Measurements from ENCODE around the gene PFKFB1. TPM values are rescaled to one million over a fixed set of nuclear protein-coding genes. Genes with fewer than 3 reads are reported as not detected.

Gene PFKFB1
- total RNA-seq (2021): 0.31 and 0.55 TPM in 2 replicates
- long read RNA-seq, partial matches to known transcripts: 1 of 5 reads
- long read RNA-seq, other reads (novel, unspliced or antisense): 4 of 5 reads

DNA sequence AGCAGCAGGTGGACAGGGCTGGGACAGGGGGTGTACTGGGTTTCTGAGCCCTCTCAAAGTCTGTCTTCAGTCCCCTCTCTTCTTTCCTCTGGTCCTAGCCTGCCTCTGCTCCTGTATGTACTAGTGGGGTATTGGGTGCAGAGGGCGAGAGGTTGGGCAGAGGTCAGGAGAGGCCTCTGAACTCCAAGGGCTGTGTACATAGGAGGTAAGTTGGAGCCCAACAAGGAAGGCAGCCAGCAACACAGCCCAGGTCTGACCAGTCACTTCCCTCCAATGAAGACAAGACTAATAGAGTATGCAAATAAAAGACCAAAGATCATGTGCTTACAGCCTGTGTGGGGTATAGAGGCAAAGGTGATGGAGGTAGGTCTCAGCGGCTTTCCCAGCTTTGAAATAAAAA, at the start of gene PFKFB1:
PFKFB1 (minus strand) TSS at position 90 of the 400 bp plus-strand sequence. CDS start 181 bp downstream, outside the sequence.
- Histone ChIP-seq H3K79me1 (ENCODE audit: insufficient read depth, low read depth, low read length, poor library complexity, severe bottlenecking) (no peaks in the 10 kb centered on the region), H2AFZ (ENCODE audit: low read length) (no peak within 1 kb of the TSS), H3K18ac (ENCODE audit: insufficient read length, low read depth, low read length) (no peak within 1 kb of the TSS), H3K4ac (ENCODE audit: low read depth, low read length) (no peak within 1 kb of the TSS), H3T11ph (ENCODE audit: low read length) (no peak within 1 kb of the TSS), H4K8ac (replicated peaks; ENCODE audit: insufficient read length, low read depth, low read length) (no peak within 1 kb of the TSS), H3K14ac (ENCODE audit: insufficient read depth, low read length) (no peak within 1 kb of the TSS), H2BK5ac (ENCODE audit: insufficient read length, low read length) (no peak within 1 kb of the TSS), H3K79me2 (ENCODE audit: insufficient read depth, low read length) (no peaks in the 10 kb centered on the region), H2BK15ac (ENCODE audit: low read depth, low read length) (no peak within 1 kb of the TSS), H4K20me1 (ENCODE audit: control insufficient read depth, insufficient read depth, insufficient read length) (no peaks in the 10 kb centered on the region), H3K56ac (ENCODE audit: insufficient read length, low read depth, low read length) (no peak within 1 kb of the TSS), H2AK5ac (ENCODE audit: insufficient read length, low read length) (no peak within 1 kb of the TSS), H3K4me2 (ENCODE audit: insufficient read depth, insufficient read length, low read length) (no peak within 1 kb of the TSS), H3K9me3 (ENCODE audit: control insufficient read depth, low read depth, low read length) (peaks cover 45% of the 10 kb centered on the region), H2BK20ac (ENCODE audit: low read depth, low read length, poor library complexity, severe bottlenecking) (no peak within 1 kb of the TSS), H3K4me1 (ENCODE audit: insufficient read depth, low read length) (no peaks in the 10 kb centered on the region), H4K91ac (ENCODE audit: insufficient read length, low read depth, low read length) (no peak within 1 kb of the TSS), H2BK12ac (ENCODE audit: insufficient read length, low read depth, low read length) (no peak within 1 kb of the TSS), H2BK120ac (ENCODE audit: low read depth, low read length, poor library complexity, severe bottlenecking) (no peak within 1 kb of the TSS), H3K23me2 (ENCODE audit: insufficient read length, low read depth, low read length, poor library complexity, severe bottlenecking) (no peaks in the 10 kb centered on the region), H3K9ac (ENCODE audit: extremely low read depth, insufficient read length, low read length) (no peak within 1 kb of the TSS), H3K27ac (ENCODE audit: insufficient read length, low read depth, low read length) (no peak within 1 kb of the TSS), H4K5ac (ENCODE audit: insufficient read length, low read depth, low read length) (no peak within 1 kb of the TSS), H3K27me3 (ENCODE audit: insufficient read depth, low read length) (no peaks in the 10 kb centered on the region), H3K23ac (ENCODE audit: insufficient read length, low read depth, low read length) (no peak within 1 kb of the TSS)
- H3K36me3 Mint-ChIP-seq (ENCODE audit: insufficient read depth in 1 of 3, low read depth in 3 of 3): 0 out of 7 replicates have a peak, but pooled peaks cover 0 to 2% (median 0%) of the 10 kb centered on the region in 3 experiments
- TF ChIP-seq, protein P1, sequence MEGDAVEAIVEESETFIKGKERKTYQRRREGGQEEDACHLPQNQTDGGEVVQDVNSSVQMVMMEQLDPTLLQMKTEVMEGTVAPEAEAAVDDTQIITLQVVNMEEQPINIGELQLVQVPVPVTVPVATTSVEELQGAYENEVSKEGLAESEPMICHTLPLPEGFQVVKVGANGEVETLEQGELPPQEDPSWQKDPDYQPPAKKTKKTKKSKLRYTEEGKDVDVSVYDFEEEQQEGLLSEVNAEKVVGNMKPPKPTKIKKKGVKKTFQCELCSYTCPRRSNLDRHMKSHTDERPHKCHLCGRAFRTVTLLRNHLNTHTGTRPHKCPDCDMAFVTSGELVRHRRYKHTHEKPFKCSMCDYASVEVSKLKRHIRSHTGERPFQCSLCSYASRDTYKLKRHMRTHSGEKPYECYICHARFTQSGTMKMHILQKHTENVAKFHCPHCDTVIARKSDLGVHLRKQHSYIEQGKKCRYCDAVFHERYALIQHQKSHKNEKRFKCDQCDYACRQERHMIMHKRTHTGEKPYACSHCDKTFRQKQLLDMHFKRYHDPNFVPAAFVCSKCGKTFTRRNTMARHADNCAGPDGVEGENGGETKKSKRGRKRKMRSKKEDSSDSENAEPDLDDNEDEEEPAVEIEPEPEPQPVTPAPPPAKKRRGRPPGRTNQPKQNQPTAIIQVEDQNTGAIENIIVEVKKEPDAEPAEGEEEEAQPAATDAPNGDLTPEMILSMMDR (conservative IDR thresholded peaks at IDR 0.05): no peak
- peaks cover under 1% of the 10 kb centered on the region in 2 experiments; a peak in 2 of 4 replicates for H3K4me1 Mint-ChIP-seq
- no peak within 1 kb of the TSS for H3K4me3 Mint-ChIP-seq
- peaks cover 58 to 63% of the 10 kb centered on the region in 2 experiments for H3K9me3 Mint-ChIP-seq
- peaks cover 3% of the 10 kb centered on the region; the same call in 1 of the 2 replicates for H3K27me3 Mint-ChIP-seq (ENCODE audit: low read depth)
- DNase-seq: no peak
- no CpG with 5 or more reads among the region's 2 CpGs for WGBS (ENCODE audit: extremely low coverage, insufficient read length, low lambda C conversion rate)
- no peak within 1 kb of the TSS for H3K27ac Mint-ChIP-seq

Data from H9 (cell line).